Left hindlimb (tissue), 1 donor: ENCODE data around the gene CDKN2B.

Experiments used
- DNase-seq: peaks from one replicate; pipeline ENCODE4 v3.0.0-alpha.2; 2018

CDKN2B gene

GRCh38 chr9:21993893-21994555, 15.1 kb downstream of the CDKN2B start, which contains the start of gene CDKN2A:
CDKN2A (minus strand) TSS chr9:21994392.
- DNase-seq: no peak

DNA sequence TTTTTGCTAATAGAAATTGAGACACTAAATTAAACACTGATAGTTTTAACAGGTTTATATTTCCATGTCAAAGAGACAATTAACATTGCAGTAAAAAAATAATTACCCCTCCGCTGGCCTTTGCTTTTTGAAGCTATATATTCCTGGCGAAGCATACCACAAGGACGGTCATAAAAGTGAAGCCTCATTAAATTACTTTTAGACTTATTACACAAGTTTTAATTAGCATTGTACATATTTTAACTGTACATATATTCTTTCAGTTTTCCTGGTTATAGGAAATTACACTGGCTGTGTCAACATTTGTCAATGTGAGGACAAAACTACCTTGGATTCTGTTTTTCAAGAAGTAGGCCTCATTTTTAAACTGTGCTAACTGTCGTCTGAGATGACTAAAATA, 16.1 kb downstream of the CDKN2B start:
- no peak for DNase-seq

- DNase-seq: no peak
Observed at GRCh38 chr9:21991072-21991959, 17.8 kb downstream of the CDKN2B start.

GRCh38 chr9:21989440-21990189, 19.5 kb downstream of the CDKN2B start:
- no peak for DNase-seq

DNA sequence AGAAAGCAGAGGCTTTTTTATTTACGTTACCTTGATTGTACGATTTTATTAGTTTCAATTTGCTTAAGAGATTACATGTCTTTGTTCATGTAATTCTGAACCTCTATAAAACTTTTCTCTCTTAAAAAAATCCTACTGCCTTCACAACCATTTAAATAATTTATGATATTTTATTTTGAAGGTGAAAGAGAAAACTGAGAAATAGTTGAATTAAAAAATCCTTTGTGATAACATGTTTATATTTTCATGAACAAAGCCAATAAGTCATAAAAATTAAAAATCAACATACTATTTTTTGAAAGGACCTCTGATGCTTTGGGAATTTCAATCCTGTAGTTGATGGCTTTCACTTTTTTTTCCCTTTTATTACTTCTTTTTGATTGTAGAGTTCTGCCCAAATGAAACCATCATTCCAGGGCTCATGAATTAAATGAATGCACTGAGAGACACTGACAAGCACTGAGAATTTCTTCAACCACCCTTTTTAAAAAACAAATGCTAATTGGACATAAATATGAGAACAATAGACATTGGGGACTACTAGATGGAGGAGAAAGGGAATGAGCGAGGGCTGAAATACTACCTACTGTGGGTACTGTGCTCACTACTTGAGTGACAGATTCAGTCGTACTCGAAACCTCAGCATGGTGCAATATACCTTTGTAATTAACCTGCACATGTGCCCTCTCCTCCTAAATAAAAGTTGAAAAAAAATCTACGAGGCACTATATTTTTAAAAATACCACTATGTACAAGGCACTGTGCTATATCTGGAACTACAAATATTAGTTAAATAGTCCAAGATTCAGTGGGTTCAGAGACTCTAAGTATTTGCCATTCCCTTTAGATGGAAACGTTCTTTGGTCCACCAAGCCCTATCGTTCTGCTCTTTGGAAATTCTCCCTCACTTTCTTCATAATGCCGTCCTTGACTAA, 20.8 kb downstream of the CDKN2B start:
- DNase-seq: no peak

DNA sequence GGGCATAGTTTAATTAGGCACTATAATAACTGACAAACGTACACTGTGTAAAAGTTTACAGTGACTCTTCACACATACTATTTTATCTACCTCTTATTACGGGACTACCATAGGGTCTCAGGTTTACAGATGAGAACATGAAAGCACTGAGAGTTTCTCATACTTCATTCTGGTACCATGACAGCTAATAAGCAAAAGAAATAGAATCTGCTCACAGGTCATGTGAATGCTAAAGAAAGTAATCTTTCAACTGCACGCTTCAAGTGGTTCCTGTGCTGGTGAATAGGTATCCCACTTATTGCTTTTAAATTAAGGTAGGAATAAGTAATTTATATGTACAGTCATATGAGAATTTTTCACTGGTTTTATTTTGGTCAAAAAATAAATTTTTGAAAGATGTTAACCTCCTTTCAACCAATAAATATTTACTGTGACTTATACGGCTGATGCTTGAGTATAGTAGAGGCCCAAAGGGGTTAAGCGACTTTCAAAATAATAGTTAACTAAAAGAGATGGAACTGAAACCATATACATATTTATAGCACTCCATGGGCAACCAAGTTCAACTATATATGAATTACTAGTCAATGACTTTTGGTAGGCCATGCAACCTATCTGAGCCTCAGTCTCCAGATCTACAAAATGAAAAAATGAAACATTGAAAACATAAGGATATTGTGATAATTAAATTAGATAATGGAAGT, 23.0 kb downstream of the CDKN2B start:
- no peak for DNase-seq

GRCh38 chr9:21984101-21984500, 25.0 kb downstream of the CDKN2B start:
- no peak for DNase-seq

GRCh38 chr9:21983561-21983935, 25.6 kb downstream of the CDKN2B start:
- DNase-seq: no peak

DNA sequence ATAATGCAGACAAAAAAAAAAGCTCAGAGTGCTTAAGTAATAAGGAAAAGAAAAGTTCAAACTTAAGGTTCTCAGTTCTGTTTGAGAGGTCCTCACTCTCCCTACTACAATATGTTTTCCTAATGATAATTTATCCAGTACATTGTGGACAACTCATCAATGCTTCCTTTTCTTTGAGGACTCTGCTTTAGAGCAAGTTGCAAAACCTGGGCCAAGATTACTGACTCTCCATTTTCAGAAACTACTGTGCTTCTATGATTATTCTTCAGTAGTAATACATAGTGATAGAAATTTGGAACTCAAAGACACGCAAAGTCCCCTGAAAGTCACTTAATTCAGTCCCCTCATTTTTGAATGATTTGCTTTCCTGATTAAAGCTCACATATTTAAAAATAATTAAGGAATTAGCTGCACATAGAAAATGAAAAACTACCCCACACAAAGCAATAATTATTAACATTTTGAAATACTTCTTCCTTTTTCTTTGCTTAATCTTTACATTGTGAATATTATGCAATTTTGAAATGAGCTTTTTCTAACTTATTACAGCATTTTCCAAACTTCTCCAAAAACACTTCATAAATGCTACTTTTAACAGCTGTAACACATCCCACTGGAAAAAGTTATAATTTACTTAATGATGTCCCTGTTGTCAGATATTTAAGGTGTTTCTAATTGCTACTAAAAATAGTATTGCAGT, 26.1 kb downstream of the CDKN2B start:
- DNase-seq: no peak

- no peak for DNase-seq
Observed at GRCh38 chr9:21982391-21982790, 26.7 kb downstream of the CDKN2B start.

DNA sequence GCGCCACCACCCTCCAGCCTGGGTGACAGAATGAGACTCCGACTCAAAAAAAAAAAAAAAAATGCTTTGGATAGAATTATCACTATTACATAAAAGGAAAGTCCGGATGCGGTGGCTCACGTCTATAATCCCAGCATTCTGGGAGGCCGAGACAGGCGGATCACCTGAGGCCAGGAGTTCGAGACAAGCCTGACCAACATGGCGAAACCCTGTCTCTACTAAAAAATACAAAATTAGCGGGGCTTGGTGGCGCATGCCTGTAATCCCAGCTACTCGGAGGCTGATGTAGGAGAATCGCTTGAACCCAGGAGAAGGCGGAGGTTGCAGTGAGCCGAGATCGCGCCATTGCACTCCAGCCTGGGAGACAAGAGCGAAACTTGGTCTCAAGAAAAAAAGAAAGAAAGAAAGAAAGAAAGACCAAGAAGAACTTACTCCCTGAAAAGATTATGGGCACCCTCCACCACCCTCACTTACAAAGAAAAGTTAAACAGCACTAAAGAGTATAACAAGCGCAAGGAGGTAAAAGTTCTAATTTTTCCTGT, 32.7 kb downstream of the CDKN2B start:
- DNase-seq: no peak

- DNase-seq: no peak
Observed at GRCh38 chr9:21974722-21975409, 34.2 kb downstream of the CDKN2B start.

DNA sequence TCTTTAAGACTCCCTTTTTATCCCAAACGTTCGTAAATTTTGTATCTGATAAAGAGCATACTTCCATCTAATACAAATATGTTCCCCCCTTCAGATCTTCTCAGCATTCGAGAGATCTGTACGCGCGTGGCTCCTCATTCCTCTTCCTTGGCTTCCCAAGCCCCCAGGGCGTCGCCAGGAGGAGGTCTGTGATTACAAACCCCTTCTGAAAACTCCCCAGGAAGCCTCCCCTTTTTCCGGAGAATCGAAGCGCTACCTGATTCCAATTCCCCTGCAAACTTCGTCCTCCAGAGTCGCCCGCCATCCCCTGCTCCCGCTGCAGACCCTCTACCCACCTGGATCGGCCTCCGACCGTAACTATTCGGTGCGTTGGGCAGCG, 34.8 kb downstream of the CDKN2B start:
- DNase-seq: no peak

DNA sequence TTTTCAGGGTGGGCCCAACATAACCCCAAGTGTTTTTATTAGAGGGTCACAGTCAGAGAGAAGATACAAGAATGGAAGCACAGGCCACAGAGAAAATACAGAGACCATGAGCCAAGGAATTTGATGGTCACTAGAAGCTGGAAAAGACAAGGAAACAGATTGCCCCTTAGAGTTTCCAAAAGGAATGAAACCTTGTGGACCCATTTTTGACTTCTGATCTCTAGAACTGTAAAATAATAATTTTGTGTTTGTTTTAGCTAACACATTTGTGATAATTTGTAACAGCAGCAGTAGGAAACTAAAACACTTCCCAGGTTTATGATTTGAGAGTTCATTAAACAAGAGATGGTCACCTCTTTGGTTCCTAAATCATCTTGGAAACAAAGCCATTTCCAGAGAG, 36.7 kb downstream of the CDKN2B start:
- DNase-seq: no peak

GRCh38 chr9:21970800-21971640, 38.1 kb downstream of the CDKN2B start:
- no peak for DNase-seq

DNA sequence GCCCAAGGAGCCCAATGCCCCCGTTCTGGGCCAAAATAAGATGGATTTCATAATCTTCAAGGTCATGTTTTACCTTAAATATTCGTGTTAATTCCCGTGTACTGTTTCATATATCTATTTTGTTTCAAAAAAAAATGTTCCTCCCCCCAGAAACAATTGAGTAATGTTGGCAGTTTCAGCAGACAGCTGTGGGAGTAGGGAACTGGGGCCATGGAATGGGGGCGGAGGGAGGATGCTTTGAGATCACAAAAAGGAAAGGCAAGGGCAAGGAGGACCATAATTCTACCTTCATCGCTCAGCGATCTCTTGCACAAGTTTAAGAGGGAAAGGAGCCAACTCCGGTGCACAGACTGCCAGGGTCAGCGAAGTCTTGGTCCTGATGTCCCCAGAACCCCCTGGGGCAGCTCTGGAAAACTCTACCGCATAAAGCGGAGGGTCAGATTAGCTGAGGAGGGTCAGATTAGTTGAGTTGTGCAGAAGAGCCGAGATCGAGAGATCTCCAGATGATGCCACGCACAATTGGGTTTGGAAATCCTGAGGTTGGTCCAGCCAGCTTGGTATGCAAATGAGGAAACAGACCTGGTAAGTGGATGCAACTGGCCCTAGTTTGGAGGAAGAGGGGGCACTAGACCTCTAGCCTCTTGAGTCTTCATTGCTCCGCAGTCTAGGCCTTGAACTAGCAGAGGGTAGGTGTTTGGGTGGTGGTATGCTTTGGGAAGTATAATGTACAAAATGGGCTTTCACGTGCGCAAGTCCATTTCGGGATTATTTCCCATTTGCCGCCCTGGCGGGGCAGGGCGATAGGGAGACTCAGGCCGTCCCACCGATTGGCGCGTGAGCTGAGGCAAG, 38.9 kb downstream of the CDKN2B start:
- DNase-seq: no peak

DNA sequence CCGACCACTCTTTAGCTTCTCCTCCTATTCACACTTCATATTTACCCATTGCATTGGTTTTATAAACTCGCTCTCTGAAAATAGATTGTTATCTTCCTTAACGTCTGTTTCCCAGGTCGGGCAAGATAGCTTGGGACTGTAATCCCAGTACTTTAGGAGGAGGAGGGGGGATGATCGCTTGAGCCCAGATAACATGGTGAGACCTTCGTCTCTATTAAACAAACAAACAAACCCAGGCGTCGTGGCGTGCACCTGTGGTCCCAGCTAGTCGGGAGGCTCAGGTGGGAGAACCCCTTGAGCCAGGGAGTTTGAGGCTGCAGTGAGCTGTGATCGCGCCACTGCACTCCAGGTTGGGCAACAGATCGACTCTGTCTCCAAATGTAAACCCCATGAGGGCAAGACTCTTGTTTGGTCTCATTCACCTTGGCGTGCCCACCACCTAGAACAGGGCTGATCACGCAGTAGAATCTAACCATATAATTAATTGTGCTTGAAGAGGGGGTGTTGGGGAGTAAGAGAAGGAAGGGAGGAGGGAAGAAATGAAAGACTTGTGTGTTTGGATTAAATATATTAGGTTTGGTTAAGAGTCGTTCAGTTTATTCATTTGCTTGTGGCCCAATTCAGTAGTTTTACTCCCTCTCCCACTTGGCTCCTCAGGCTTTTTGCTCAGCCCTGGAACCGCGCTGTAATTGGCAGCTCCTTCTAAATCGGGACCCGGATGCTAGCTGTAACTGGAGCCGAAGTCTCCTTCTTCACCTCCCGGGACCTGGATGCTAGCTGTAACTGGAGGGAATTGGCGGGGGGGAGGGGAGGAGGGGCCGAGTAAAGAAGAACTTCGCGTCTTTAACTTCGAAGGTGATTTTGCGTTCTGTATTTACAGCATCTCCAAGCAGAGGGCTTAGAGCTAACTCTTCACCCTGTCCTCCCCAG, 39.8 kb downstream of the CDKN2B start:
- no peak for DNase-seq
